ENCODE measurements around the gene KCNJ13. TPM values are rescaled to one million over a fixed set of nuclear protein-coding genes. Genes with fewer than 3 reads are reported as not detected.

The KCNJ13 gene
- not detected for total RNA-seq

GRCh38 chr2:232776435-232776834 lies at the start of gene KCNJ13:
Gene KCNJ13, minus strand, starts transcription at chr2:232776565. Its CDS starts 5,203 bp downstream, at chr2:232771362.
- DNase-seq (no peak), ATAC-seq (no peak)
- no peaks in the 10 kb centered on the region for H3K27me3 Mint-ChIP-seq
- no peak within 1 kb of the TSS for H3K4me3 Mint-ChIP-seq
- H3K27ac Mint-ChIP-seq, result no peak within 1 kb of the TSS
- CTCF ChIA-PET, result no interaction called here
- no peaks in the 10 kb centered on the region for H3K9me3 Mint-ChIP-seq (ENCODE audit: low read depth)
- peaks cover 10% of the 10 kb centered on the region for H3K36me3 Mint-ChIP-seq
- peaks cover 18% of the 10 kb centered on the region for H3K4me1 Mint-ChIP-seq

- peaks cover 2% of the 10 kb centered on the region for H3K4me1 Mint-ChIP-seq
- CTCF ChIA-PET, result no interaction called here
- ATAC-seq (no peak), DNase-seq (no peak)
- H3K9me3 Mint-ChIP-seq (ENCODE audit: low read depth), result no peaks in the 10 kb centered on the region
- peak overlapping the region; percentile 42 for H3K27ac Mint-ChIP-seq
- no peaks in the 10 kb centered on the region for H3K27me3 Mint-ChIP-seq
- H3K4me3 Mint-ChIP-seq, result no peak overlapping the region
- peaks cover 47% of the 10 kb centered on the region for H3K36me3 Mint-ChIP-seq
Observed at GRCh38 chr2:232817756-232818155, 41.4 kb upstream of the KCNJ13 start.

GRCh38 chr2:232816657-232817056 lies 40.3 kb upstream of the KCNJ13 start:
- no peaks in the 10 kb centered on the region for H3K9me3 Mint-ChIP-seq (ENCODE audit: low read depth)
- peaks cover 3% of the 10 kb centered on the region for H3K4me1 Mint-ChIP-seq
- H3K27ac Mint-ChIP-seq, result no peak overlapping the region
- H3K36me3 Mint-ChIP-seq, result peaks cover 47% of the 10 kb centered on the region
- no peaks in the 10 kb centered on the region for H3K27me3 Mint-ChIP-seq
- H3K4me3 Mint-ChIP-seq, result no peak overlapping the region
- CTCF ChIA-PET, result interaction anchor here (1.6 kb wide), 1 partner anchor 21 kb away, joined by 3 read pairs; no protein-coding TSS in a partner anchor
- no peak for ATAC-seq
- no peak for DNase-seq

- no peak for DNase-seq
- Mint-ChIP-seq H3K27me3 (no peaks in the 10 kb centered on the region), H3K9me3 (ENCODE audit: low read depth) (no peaks in the 10 kb centered on the region), H3K27ac (peak overlapping the region; percentile 71), H3K36me3 (peaks cover 47% of the 10 kb centered on the region), H3K4me1 (peaks cover 6% of the 10 kb centered on the region), H3K4me3 (no peak overlapping the region)
- CTCF ChIA-PET, result interaction anchor here (1.2 to 1.6 kb wide), 2 partner anchors 16 to 20 kb away, joined by 3 to 4 read pairs; no protein-coding TSS in a partner anchor
- no peak for ATAC-seq
Observed at GRCh38 chr2:232815569-232815968, 39.2 kb upstream of the KCNJ13 start.

- DNase-seq (no peak), ATAC-seq (no peak)
- Mint-ChIP-seq H3K4me3 (no peak overlapping the region), H3K9me3 (ENCODE audit: low read depth) (no peaks in the 10 kb centered on the region), H3K27ac (no peak overlapping the region), H3K27me3 (no peaks in the 10 kb centered on the region), H3K36me3 (peaks cover 32% of the 10 kb centered on the region), H3K4me1 (peaks cover 5% of the 10 kb centered on the region)
- CTCF ChIA-PET, result interaction anchor here (1.6 to 2.7 kb wide), 5 partner anchors 13 to 440 kb away, joined by 6 to 13 read pairs (median 7); partner anchors contain the start of gene ATG16L1
Observed at GRCh38 chr2:232810444-232810843, 34.1 kb upstream of the KCNJ13 start.

GRCh38 chr2:232809349-232810124 lies 33.2 kb upstream of the KCNJ13 start:
- H3K27me3 Mint-ChIP-seq, result no peaks in the 10 kb centered on the region
- no peak for DNase-seq
- no peaks in the 10 kb centered on the region for H3K9me3 Mint-ChIP-seq (ENCODE audit: low read depth)
- H3K27ac Mint-ChIP-seq, result no peak overlapping the region
- peaks cover 36% of the 10 kb centered on the region for H3K36me3 Mint-ChIP-seq
- CTCF ChIA-PET, result interaction anchor here (1.1 to 2.7 kb wide), 6 partner anchors 12 to 441 kb away, joined by 3 to 13 read pairs (median 6); partner anchors contain the start of gene ATG16L1
- ATAC-seq, result no peak
- H3K4me1 Mint-ChIP-seq, result peaks cover 7% of the 10 kb centered on the region
- no peak overlapping the region for H3K4me3 Mint-ChIP-seq

- Mint-ChIP-seq H3K9me3 (ENCODE audit: low read depth) (no peaks in the 10 kb centered on the region), H3K27ac (no peak overlapping the region), H3K27me3 (no peaks in the 10 kb centered on the region), H3K4me1 (peaks cover 2% of the 10 kb centered on the region), H3K4me3 (no peak overlapping the region), H3K36me3 (peaks cover 60% of the 10 kb centered on the region)
- DNase-seq (no peak), ATAC-seq (no peak)
- CTCF ChIA-PET, result no interaction called here
Observed at GRCh38 chr2:232802091-232802490, 25.7 kb upstream of the KCNJ13 start.

- H3K9me3 Mint-ChIP-seq (ENCODE audit: low read depth), result no peaks in the 10 kb centered on the region
- H3K27ac Mint-ChIP-seq, result no peak overlapping the region
- peaks cover 1% of the 10 kb centered on the region for H3K4me1 Mint-ChIP-seq
- H3K27me3 Mint-ChIP-seq, result no peaks in the 10 kb centered on the region
- CTCF ChIA-PET, result no interaction called here
- ATAC-seq, result no peak
- peaks cover 55% of the 10 kb centered on the region for H3K36me3 Mint-ChIP-seq
- DNase-seq, result no peak
- no peak overlapping the region for H3K4me3 Mint-ChIP-seq
Observed at GRCh38 chr2:232800166-232800565, 23.8 kb upstream of the KCNJ13 start.

- CTCF ChIA-PET, result interaction anchor here (2.4 kb wide), 1 partner anchor 12 kb away, joined by 11 read pairs; no protein-coding TSS in a partner anchor
Observed at GRCh38 chr2:232798187-232798586, 21.8 kb upstream of the KCNJ13 start.

GRCh38 chr2:232795920-232796319 lies 19.6 kb upstream of the KCNJ13 start:
- Mint-ChIP-seq H3K36me3 (peaks cover 36% of the 10 kb centered on the region), H3K4me1 (no peaks in the 10 kb centered on the region), H3K27ac (no peak overlapping the region), H3K9me3 (ENCODE audit: low read depth) (no peaks in the 10 kb centered on the region), H3K27me3 (no peaks in the 10 kb centered on the region), H3K4me3 (no peak overlapping the region)
- no peak for ATAC-seq
- no peak for DNase-seq
- CTCF ChIA-PET, result interaction anchor here (0.9 to 2.4 kb wide), 2 partner anchors 14 to 20 kb away, joined by 3 to 11 read pairs; no protein-coding TSS in a partner anchor

More at GRCh38 chr2:232798187-232798586, 21.8 kb upstream of the KCNJ13 start:
- no peak overlapping the region for H3K27ac Mint-ChIP-seq
- H3K27me3 Mint-ChIP-seq, result no peaks in the 10 kb centered on the region
- peaks cover 45% of the 10 kb centered on the region for H3K36me3 Mint-ChIP-seq
- ATAC-seq (no peak), DNase-seq (no peak)
- H3K4me3 Mint-ChIP-seq, result no peak overlapping the region
- no peaks in the 10 kb centered on the region for H3K9me3 Mint-ChIP-seq (ENCODE audit: low read depth)
- no peaks in the 10 kb centered on the region for H3K4me1 Mint-ChIP-seq

GRCh38 chr2:232794981-232795380 lies 18.6 kb upstream of the KCNJ13 start:
- CTCF ChIA-PET, result no interaction called here

GRCh38 chr2:232793271-232793670 lies 16.9 kb upstream of the KCNJ13 start:
- H3K27me3 Mint-ChIP-seq, result no peaks in the 10 kb centered on the region
- ATAC-seq (no peak), DNase-seq (no peak)
- CTCF ChIA-PET, result interaction anchor here (1.0 kb wide), 1 partner anchor 10 kb away, joined by 3 read pairs; no protein-coding TSS in a partner anchor
- peaks cover 36% of the 10 kb centered on the region for H3K36me3 Mint-ChIP-seq
- H3K9me3 Mint-ChIP-seq (ENCODE audit: low read depth), result no peaks in the 10 kb centered on the region
- H3K4me1 Mint-ChIP-seq, result no peaks in the 10 kb centered on the region
- H3K4me3 Mint-ChIP-seq, result no peak overlapping the region
- no peak overlapping the region for H3K27ac Mint-ChIP-seq

More at GRCh38 chr2:232794981-232795380, 18.6 kb upstream of the KCNJ13 start:
- Mint-ChIP-seq H3K27me3 (no peaks in the 10 kb centered on the region), H3K27ac (no peak overlapping the region), H3K9me3 (ENCODE audit: low read depth) (no peaks in the 10 kb centered on the region), H3K36me3 (peaks cover 34% of the 10 kb centered on the region), H3K4me1 (no peaks in the 10 kb centered on the region), H3K4me3 (no peak overlapping the region)
- ATAC-seq (no peak), DNase-seq (no peak)

- CTCF ChIA-PET, result interaction anchor here (0.7 to 1.5 kb wide), 2 partner anchors 28 to 35 kb away, joined by 3 read pairs; no protein-coding TSS in a partner anchor
- DNase-seq (no peak), ATAC-seq (no peak)
- Mint-ChIP-seq H3K27ac (no peak overlapping the region), H3K9me3 (ENCODE audit: low read depth) (no peaks in the 10 kb centered on the region), H3K36me3 (peaks cover 39% of the 10 kb centered on the region), H3K4me3 (no peak overlapping the region), H3K27me3 (no peaks in the 10 kb centered on the region), H3K4me1 (peaks cover 4% of the 10 kb centered on the region)
Observed at GRCh38 chr2:232791518-232791917, 15.2 kb upstream of the KCNJ13 start.

GRCh38 chr2:232789082-232789481 lies 12.7 kb upstream of the KCNJ13 start:
- Mint-ChIP-seq H3K27ac (no peak overlapping the region), H3K36me3 (peaks cover 47% of the 10 kb centered on the region)
- CTCF ChIA-PET, result no interaction called here

More at GRCh38 chr2:232789082-232789481, 12.7 kb upstream of the KCNJ13 start:
- ATAC-seq (no peak), DNase-seq (no peak)
- Mint-ChIP-seq H3K27me3 (no peaks in the 10 kb centered on the region), H3K4me3 (no peak overlapping the region), H3K9me3 (ENCODE audit: low read depth) (no peaks in the 10 kb centered on the region), H3K4me1 (peaks cover 7% of the 10 kb centered on the region)
